SK-N-SH treated with all-trans-retinoic acid at 6 μM for 48 hours (cell line): ENCODE results near the gene XRCC2.
"Not testable (repeated sequence)": the region's sequence is repeated elsewhere in the genome, so short reads cannot be mapped to it uniquely, and the experiment has no call there.

Source experiments
- ATAC-seq: fragments of 200-7000 bp; cut with Tn5 transposase; 3 replicates; pipeline ENCODE4 v1.9.1; 2020; ENCODE audit warnings: mild to moderate bottlenecking, moderate library complexity
- ARNTL ChIP-seq: fragments of 450-650 bp; formaldehyde crosslinking; IDR thresholded peaks from 2 replicates; pipeline ENCODE4 v1.5.0; 2020; ENCODE audit warnings: low read depth, mild to moderate bottlenecking, moderate library complexity, borderline replicate concordance
- BACH2 ChIP-seq: fragments of 250-450 bp; sonication (Bioruptor Pico); IDR thresholded peaks from 2 replicates; pipeline ENCODE4 v1.9.0; 2021; ENCODE audit warnings: mild to moderate bottlenecking, borderline replicate concordance
- CSDC2 ChIP-seq: fragments of 250-450 bp; sonication (Bioruptor Pico); IDR thresholded peaks from 2 replicates; pipeline ENCODE4 v1.5.0; 2020; ENCODE audit warnings: mild to moderate bottlenecking, moderate library complexity
- ISL1 ChIP-seq: fragments of 250-450 bp; sonication (Bioruptor Pico); IDR thresholded peaks from 2 replicates; pipeline ENCODE4 v2.1.2; 2022; ENCODE audit warnings: mild to moderate bottlenecking, moderate library complexity
- OSR1 ChIP-seq: fragments of 250-450 bp; sonication (Bioruptor Pico); IDR thresholded peaks from 2 replicates; pipeline ENCODE4 v1.8.0; 2022; ENCODE audit warnings: moderate library complexity, mild to moderate bottlenecking, inconsistent platforms
- PPARA ChIP-seq: fragments of 250-450 bp; sonication (Bioruptor Pico); IDR thresholded peaks from 2 replicates; pipeline ENCODE4 v1.5.0; 2020; ENCODE audit warnings: mild to moderate bottlenecking, borderline replicate concordance
- RARB ChIP-seq: fragments of 250-450 bp; sonication (Bioruptor Pico); IDR thresholded peaks from 2 replicates; pipeline ENCODE4 v1.8.0; 2021; ENCODE audit warnings: mild to moderate bottlenecking, moderate library complexity
- SNAI2 ChIP-seq: fragments of 250-450 bp; sonication (Bioruptor Pico); IDR thresholded peaks from 2 replicates; pipeline ENCODE4 v1.5.0; 2020; ENCODE audit warnings: mild to moderate bottlenecking, moderate library complexity
- TCF4 ChIP-seq: fragments of 250-450 bp; sonication (Bioruptor Pico); IDR thresholded peaks from 2 replicates; pipeline ENCODE4 v1.8.0; 2021; ENCODE audit warnings: mild to moderate bottlenecking, moderate library complexity, borderline replicate concordance
- TOX ChIP-seq: fragments of 250-450 bp; sonication (Bioruptor Pico); IDR thresholded peaks from 2 replicates; pipeline ENCODE4 v1.8.0; 2021; ENCODE audit warnings: mild to moderate bottlenecking, moderate library complexity, borderline replicate concordance
- ZC3H10 ChIP-seq: fragments of 250-450 bp; sonication (Bioruptor Pico); IDR thresholded peaks from 2 replicates; pipeline ENCODE4 v1.5.1; 2021; ENCODE audit warnings: mild to moderate bottlenecking, moderate library complexity
- ZFP3 ChIP-seq: fragments of 250-450 bp; sonication (Bioruptor Pico); IDR thresholded peaks from 2 replicates; pipeline ENCODE4 v1.5.0; 2020; ENCODE audit warnings: mild to moderate bottlenecking, moderate library complexity
- ZFP30 ChIP-seq: fragments of 450-650 bp; formaldehyde crosslinking; IDR thresholded peaks from 2 replicates; pipeline ENCODE4 v1.5.0; 2022; ENCODE audit warnings: mild to moderate bottlenecking, moderate library complexity
- ZNF565 ChIP-seq: fragments of 450-650 bp; formaldehyde crosslinking; conservative IDR thresholded peaks from 2 replicates; pipeline ENCODE4 v1.5.0; 2020; ENCODE audit warnings: low read depth, mild to moderate bottlenecking, moderate library complexity
- ZNF70 ChIP-seq: fragments of 450-650 bp; formaldehyde crosslinking; IDR thresholded peaks from 2 replicates; pipeline ENCODE4 v1.5.0; 2020; ENCODE audit warnings: mild to moderate bottlenecking, moderate library complexity
- ZNF8 ChIP-seq: fragments of 450-650 bp; formaldehyde crosslinking; IDR thresholded peaks from 2 replicates; pipeline ENCODE4 v1.5.0; 2020; ENCODE audit warnings: mild to moderate bottlenecking, moderate library complexity
- TF ChIP-seq, protein P1 (sequence below): fragments of 250-450 bp; sonication (Bioruptor Pico); IDR thresholded peaks from 2 replicates; pipeline ENCODE4 v1.5.1; 2020; ENCODE audit warnings: low read depth, mild to moderate bottlenecking, moderate library complexity
- TF ChIP-seq, protein P2 (sequence below): fragments of 250-450 bp; sonication (Bioruptor Pico); IDR thresholded peaks from 2 replicates; pipeline ENCODE4 v1.5.1; 2021; ENCODE audit warnings: mild to moderate bottlenecking, moderate library complexity
- TF ChIP-seq, protein P3 (sequence below): fragments of 250-450 bp; sonication (Bioruptor Pico); IDR thresholded peaks from 2 replicates; pipeline ENCODE4 v1.8.0; 2020; ENCODE audit warnings: mild to moderate bottlenecking, moderate library complexity, borderline replicate concordance
- TF ChIP-seq, protein P4 (sequence below): fragments of 250-450 bp; sonication (Bioruptor Pico); IDR thresholded peaks from 2 replicates; pipeline ENCODE4 v1.8.0; 2021; ENCODE audit warnings: low read depth, mild to moderate bottlenecking, moderate library complexity, borderline replicate concordance

The XRCC2 gene

GRCh38 chr7:152675759-152676636 is at the start of gene XRCC2:
Gene XRCC2 (minus strand): TSS chr7:152676141. CDS start chr7:152676079, 62 bp downstream.
- peak; percentile 97 for ATAC-seq
- TF ChIP-seq, protein P1, sequence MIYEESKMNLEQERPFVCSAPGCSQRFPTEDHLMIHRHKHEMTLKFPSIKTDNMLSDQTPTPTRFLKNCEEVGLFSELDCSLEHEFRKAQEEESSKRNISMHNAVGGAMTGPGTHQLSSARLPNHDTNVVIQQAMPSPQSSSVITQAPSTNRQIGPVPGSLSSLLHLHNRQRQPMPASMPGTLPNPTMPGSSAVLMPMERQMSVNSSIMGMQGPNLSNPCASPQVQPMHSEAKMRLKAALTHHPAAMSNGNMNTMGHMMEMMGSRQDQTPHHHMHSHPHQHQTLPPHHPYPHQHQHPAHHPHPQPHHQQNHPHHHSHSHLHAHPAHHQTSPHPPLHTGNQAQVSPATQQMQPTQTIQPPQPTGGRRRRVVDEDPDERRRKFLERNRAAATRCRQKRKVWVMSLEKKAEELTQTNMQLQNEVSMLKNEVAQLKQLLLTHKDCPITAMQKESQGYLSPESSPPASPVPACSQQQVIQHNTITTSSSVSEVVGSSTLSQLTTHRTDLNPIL: 0 out of 2 replicates have a peak, but pooled peaks have one; percentile 23
- TF ChIP-seq ARNTL (CRISPR knock-in tag) (no peak), ZNF565 (no peak), PPARA (CRISPR knock-in tag) (no peak), ZC3H10 (CRISPR knock-in tag) (no peak), ZFP3 (CRISPR knock-in tag) (no peak), TCF4 (peak; percentile 35; the same call in 1 of the 2 replicates), CSDC2 (CRISPR knock-in tag) (no peak), RARB (CRISPR knock-in tag) (no peak), ZNF70 (CRISPR knock-in tag) (no peak), BACH2 (CRISPR knock-in tag) (no peak), SNAI2 (CRISPR knock-in tag) (no peak)
- TF ChIP-seq, protein P2, sequence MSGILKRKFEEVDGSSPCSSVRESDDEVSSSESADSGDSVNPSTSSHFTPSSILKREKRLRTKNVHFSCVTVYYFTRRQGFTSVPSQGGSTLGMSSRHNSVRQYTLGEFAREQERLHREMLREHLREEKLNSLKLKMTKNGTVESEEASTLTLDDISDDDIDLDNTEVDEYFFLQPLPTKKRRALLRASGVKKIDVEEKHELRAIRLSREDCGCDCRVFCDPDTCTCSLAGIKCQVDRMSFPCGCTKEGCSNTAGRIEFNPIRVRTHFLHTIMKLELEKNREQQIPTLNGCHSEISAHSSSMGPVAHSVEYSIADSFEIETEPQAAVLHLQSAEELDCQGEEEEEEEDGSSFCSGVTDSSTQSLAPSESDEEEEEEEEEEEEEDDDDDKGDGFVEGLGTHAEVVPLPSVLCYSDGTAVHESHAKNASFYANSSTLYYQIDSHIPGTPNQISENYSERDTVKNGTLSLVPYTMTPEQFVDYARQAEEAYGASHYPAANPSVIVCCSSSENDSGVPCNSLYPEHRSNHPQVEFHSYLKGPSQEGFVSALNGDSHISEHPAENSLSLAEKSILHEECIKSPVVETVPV (CRISPR knock-in tag): peak; percentile 76; the same call in 1 of the 2 replicates
- TF ChIP-seq, protein P3, sequence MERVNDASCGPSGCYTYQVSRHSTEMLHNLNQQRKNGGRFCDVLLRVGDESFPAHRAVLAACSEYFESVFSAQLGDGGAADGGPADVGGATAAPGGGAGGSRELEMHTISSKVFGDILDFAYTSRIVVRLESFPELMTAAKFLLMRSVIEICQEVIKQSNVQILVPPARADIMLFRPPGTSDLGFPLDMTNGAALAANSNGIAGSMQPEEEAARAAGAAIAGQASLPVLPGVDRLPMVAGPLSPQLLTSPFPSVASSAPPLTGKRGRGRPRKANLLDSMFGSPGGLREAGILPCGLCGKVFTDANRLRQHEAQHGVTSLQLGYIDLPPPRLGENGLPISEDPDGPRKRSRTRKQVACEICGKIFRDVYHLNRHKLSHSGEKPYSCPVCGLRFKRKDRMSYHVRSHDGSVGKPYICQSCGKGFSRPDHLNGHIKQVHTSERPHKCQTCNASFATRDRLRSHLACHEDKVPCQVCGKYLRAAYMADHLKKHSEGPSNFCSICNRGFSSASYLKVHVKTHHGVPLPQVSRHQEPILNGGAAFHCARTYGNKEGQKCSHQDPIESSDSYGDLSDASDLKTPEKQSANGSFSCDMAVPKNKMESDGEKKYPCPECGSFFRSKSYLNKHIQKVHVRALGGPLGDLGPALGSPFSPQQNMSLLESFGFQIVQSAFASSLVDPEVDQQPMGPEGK (CRISPR knock-in tag): peak; percentile 29; the same call in 1 of the 2 replicates
- TF ChIP-seq, all 23 proteins: peak for 4

DNA sequence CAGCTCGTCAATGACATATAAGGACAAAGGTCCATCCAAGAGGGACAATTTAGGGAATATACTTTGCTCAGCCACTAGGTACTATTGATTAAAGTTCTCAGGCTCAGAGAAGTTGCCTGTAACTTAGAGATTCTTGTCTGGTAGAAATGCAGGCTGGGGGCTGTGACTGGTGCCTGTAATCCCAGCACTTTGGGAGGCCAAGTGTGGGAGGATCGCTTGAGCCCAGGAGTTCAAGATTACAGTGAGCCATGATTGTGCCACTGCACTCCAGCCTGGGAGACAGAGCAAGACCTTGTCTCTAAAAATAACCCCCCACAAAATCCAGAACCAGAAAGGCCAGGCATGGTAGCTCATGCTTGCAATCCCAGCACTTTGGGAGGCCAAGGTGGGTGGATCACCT is 47.4 kb upstream of the XRCC2 start:
- no peak for ATAC-seq
- TF ChIP-seq ARNTL (CRISPR knock-in tag) (no peak), TCF4 (no peak), ZFP3 (CRISPR knock-in tag) (no peak), BACH2 (CRISPR knock-in tag) (no peak), OSR1 (no peak), ZC3H10 (CRISPR knock-in tag) (no peak), RARB (CRISPR knock-in tag) (no peak), ISL1 (CRISPR knock-in tag) (no peak)
- TF ChIP-seq, protein P2 (CRISPR knock-in tag): no peak
- TF ChIP-seq, protein P1: no peak

- ATAC-seq: not testable (repeated sequence)
Measured at GRCh38 chr7:152712412-152713042, 36.6 kb upstream of the XRCC2 start.

DNA sequence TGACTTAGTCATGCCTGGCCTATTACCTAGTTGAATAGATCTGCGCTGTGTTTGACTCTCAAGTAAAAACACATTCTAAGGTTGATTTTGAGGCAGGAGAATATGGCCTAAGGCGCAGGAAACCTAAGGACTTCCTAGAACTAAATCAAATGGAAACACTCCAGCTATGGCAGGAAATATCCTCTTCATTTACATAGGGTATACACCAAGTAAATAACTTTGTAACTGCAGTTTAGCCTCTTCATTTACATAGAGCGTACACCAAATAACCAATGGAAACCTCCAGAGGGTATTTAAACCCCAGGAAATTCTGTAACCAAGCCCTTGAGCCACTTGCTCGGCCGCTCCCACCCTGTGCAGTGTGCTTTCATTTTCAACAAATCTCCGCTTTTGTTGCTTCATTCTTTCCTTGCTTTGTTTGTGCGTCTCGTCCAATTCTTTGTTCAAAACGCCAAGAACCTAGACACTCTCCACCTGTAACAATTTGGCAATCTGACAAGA is 35.6 kb upstream of the XRCC2 start:
- no peak for ATAC-seq
- TF ChIP-seq, protein P2 (CRISPR knock-in tag): no peak
- no peak for TF ChIP-seq ZFP30 (CRISPR knock-in tag)
- TF ChIP-seq ZNF8 (CRISPR knock-in tag): no peak
- TF ChIP-seq, protein P1: no peak
- no peak for TF ChIP-seq ZC3H10 (CRISPR knock-in tag)
- no peak for TF ChIP-seq TCF4
- TF ChIP-seq ISL1 (CRISPR knock-in tag): no peak
- TF ChIP-seq TOX (CRISPR knock-in tag): no peak
- TF ChIP-seq, protein P4, sequence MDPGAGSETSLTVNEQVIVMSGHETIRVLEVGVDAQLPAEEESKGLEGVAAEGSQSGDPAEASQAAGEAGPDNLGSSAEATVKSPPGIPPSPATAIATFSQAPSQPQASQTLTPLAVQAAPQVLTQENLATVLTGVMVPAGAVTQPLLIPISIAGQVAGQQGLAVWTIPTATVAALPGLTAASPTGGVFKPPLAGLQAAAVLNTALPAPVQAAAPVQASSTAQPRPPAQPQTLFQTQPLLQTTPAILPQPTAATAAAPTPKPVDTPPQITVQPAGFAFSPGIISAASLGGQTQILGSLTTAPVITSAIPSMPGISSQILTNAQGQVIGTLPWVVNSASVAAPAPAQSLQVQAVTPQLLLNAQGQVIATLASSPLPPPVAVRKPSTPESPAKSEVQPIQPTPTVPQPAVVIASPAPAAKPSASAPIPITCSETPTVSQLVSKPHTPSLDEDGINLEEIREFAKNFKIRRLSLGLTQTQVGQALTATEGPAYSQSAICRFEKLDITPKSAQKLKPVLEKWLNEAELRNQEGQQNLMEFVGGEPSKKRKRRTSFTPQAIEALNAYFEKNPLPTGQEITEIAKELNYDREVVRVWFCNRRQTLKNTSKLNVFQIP: no peak
- no peak for TF ChIP-seq PPARA (CRISPR knock-in tag)
- no peak for TF ChIP-seq SNAI2 (CRISPR knock-in tag)
- no peak for TF ChIP-seq ARNTL (CRISPR knock-in tag)
